NCI-H446 (cell line): Measurements from ENCODE around the gene LRRC8D.

Source experiments
- DNase-seq, 2 experiments: peaks; one replicate each; lab custom pipeline; 2025; lab: John Stamatoyannopoulos, UW

The LRRC8D gene

GRCh38 chr1:89870998-89871397 lies 50.2 kb downstream of the LRRC8D start:
- no peak for DNase-seq

GRCh38 chr1:89871768-89872473 lies 51.1 kb downstream of the LRRC8D start:
- no peak for DNase-seq

- DNase-seq, result no peak
Observed at GRCh38 chr1:89872567-89872966, 51.7 kb downstream of the LRRC8D start.

- DNase-seq, result no peak
Observed at GRCh38 chr1:89873288-89873687, 52.5 kb downstream of the LRRC8D start.

- DNase-seq, result no peak
Observed at GRCh38 chr1:89873770-89874169, 52.9 kb downstream of the LRRC8D start.

DNA sequence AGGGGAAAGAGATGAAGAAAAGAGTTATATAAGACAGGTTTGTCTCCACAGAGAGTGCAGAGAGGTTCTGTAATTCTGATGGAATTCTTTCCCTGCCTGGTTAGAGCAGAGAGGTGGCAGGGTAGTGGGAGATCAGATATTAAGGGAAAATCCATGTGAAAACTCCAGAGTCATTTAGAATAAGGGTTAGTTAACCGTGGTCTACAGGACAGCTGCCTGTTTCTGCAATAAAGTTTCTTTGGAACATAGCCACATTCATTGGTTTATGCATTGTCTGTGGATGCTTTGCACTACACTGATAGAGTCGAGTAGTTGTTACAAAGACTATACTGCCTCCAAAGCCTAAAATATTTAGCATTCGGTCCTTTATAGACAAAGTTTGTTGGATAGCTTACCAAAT lies 55.6 kb downstream of the LRRC8D start:
- no peak for DNase-seq

GRCh38 chr1:89877756-89878155 lies 56.9 kb downstream of the LRRC8D start:
- no peak for DNase-seq

- no peak for DNase-seq
Observed at GRCh38 chr1:89878256-89878655, 57.4 kb downstream of the LRRC8D start.

GRCh38 chr1:89880679-89881078 lies 59.8 kb downstream of the LRRC8D start:
- no peak for DNase-seq

- DNase-seq, result no peak
Observed at GRCh38 chr1:89881415-89882058, 60.7 kb downstream of the LRRC8D start.

DNA sequence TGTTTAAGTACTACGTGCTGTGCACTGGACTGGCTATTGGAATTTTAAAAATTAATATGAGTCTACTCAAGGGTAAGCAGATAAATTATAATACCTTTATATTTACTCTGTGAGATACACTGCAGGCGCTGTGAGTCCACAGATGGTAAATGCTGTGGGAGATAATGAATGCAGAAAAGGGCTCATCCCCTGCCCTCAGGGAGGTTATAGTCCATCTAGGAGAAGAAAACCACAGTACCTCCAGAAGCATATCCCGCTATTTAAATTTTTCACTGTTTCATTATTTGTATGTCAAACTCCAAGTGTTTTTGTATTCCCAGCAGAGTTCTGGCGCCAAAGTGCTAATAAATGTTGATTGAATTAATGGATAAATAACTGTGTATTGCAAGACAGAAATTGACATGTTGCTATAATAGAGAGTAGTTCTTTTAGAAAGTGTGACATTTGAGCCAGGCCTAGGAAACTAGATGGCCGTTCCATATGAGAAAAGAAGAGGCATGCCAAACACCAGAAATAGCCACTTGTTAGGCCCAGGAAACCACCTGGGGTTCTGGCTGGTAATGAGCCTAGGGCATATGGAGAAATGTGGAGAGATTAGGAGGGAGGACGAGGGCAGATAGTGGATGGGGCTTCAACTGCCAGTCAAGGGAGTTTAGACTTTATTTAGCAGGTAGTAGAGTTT lies 61.7 kb downstream of the LRRC8D start:
- DNase-seq, result no peak

GRCh38 chr1:89883030-89883379 lies 62.2 kb downstream of the LRRC8D start:
- DNase-seq, result no peak

DNA sequence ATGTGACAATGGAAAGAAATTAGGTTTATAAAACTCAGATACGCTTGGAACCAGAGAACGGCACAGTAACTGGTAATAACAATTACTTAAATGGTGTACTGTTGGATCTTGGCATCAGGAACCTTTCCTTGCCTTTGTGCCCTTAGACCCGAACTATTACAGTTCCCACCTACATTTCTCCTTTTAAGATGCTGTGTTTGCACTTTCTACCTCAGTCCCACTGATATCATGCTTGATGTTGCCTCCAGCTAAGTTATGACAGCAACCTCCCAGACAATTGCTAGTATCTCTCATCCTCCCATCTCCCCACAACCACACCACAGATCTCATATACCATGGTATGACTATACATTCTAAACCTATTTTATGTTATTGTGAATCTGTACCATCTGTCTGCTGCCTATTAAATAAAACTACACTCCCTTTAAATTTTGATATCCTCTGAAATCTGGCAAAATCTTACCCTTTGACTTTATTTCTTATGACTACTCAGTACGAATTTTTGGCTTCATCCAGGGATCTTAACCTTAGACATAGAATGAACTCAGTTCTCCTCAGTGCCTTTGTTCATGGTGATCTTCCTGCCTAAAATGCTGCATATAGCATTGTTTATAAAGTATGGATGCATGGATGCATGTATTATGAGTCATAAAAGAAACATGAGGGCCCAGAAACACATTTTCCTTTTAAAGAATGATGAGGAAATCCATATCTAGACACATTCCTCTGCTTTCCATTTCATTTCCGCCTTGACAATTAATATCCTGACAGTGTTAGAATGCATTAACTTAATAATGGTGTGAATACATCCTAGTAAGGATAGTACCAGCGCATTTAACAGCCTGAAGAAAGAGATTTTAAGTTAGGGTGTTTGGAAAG lies 64.1 kb downstream of the LRRC8D start:
- no peak for DNase-seq

DNA sequence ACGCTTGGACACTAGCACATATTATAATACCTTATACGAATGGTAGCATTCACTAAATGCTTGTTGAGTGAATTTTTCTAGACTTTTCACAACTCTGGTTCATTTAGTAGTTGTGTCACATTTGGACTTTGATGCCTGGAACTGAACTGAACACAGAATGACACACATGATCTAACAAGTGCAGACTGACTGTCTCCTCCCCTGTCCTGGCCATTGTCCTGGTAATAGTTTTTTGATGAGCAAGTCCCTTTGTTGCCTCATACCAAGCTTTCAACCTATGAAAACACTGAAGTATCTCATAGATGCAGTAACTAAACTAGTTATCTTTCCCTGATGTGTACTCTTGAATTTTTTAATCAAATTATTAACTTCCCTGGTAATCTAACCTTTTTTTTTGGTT lies 66.4 kb downstream of the LRRC8D start:
- no peak for DNase-seq

- DNase-seq, result no peak
Observed at GRCh38 chr1:89887713-89888112, 66.9 kb downstream of the LRRC8D start.

GRCh38 chr1:89888480-89889322 lies 67.9 kb downstream of the LRRC8D start:
- DNase-seq, result no peak

- DNase-seq, result no peak
Observed at GRCh38 chr1:89889323-89889615, 68.4 kb downstream of the LRRC8D start.

- DNase-seq, result no peak
Observed at GRCh38 chr1:89890085-89890752, 69.4 kb downstream of the LRRC8D start.

- DNase-seq, result no peak
Observed at GRCh38 chr1:89892816-89893215, 72.0 kb downstream of the LRRC8D start.

- DNase-seq, result peak in 1 of 2 experiments; percentile 11
Observed at GRCh38 chr1:89894210-89895201, 73.7 kb downstream of the LRRC8D start.
